HEK293 (cell line): ENCODE data around the gene ENDOV.

Source experiments
- BCL11B ChIP-seq: fragments of 450-650 bp; formaldehyde crosslinking; IDR thresholded peaks from 2 replicates; pipeline ENCODE4 v1.5.1; 2016; ENCODE audit warnings: low read depth, missing biosample characterization, missing genetic modification characterization
- EGR2 ChIP-seq: fragments of 450-650 bp; formaldehyde crosslinking; IDR thresholded peaks from 2 replicates; pipeline ENCODE4 v1.5.1; 2016; ENCODE audit warnings: low read depth, missing biosample characterization, missing genetic modification characterization
- HOXC10 ChIP-seq: sonication (generic); formaldehyde crosslinking; IDR thresholded peaks from 2 replicates; pipeline ENCODE4 v1.8.1; 2023; ENCODE audit warnings: mild to moderate bottlenecking, missing genetic modification reagents
- IKZF3 ChIP-seq: fragments of 450-650 bp; IDR thresholded peaks from 2 replicates; pipeline ENCODE4 v1.5.0; 2018; ENCODE audit warnings: missing biosample characterization, mild to moderate bottlenecking, missing genetic modification characterization, moderate library complexity
- PRDM1 ChIP-seq: fragments of 450-650 bp; formaldehyde crosslinking; IDR thresholded peaks from 2 replicates; pipeline ENCODE4; 2016; ENCODE audit warnings: missing biosample characterization, missing genetic modification characterization
- SCRT2 ChIP-seq: fragments of 450-650 bp; formaldehyde crosslinking; IDR thresholded peaks from 2 replicates; pipeline ENCODE4 v1.5.1; 2016; ENCODE audit warnings: missing biosample characterization, missing genetic modification characterization
- SETDB1 ChIP-seq: IDR thresholded peaks from one replicate; pipeline ENCODE4 v1.6.1; 2017; ENCODE audit warnings: mild to moderate bottlenecking, low read length, moderate library complexity, mixed read lengths; ENCODE audit not compliant: insufficient read length
- TCF7L2 ChIP-seq: IDR thresholded peaks from 2 replicates; pipeline ENCODE4 v1.6.1; 2011; ENCODE audit warnings: low read depth, mild to moderate bottlenecking, inconsistent platforms, low read length, moderate library complexity, borderline replicate concordance
- WT1 ChIP-seq: fragments of 450-650 bp; formaldehyde crosslinking; IDR thresholded peaks from 2 replicates; pipeline ENCODE4 v1.5.1; 2016; ENCODE audit warnings: missing biosample characterization, missing genetic modification characterization
- YY1 ChIP-seq: fragments of 450-650 bp; formaldehyde crosslinking; IDR thresholded peaks from 2 replicates; pipeline ENCODE4 v1.5.1; 2018; ENCODE audit warnings: missing biosample characterization, missing genetic modification characterization
- ZBTB1 ChIP-seq: fragments of 450-650 bp; formaldehyde crosslinking; IDR thresholded peaks from 2 replicates; pipeline ENCODE4 v1.5.1; 2016; ENCODE audit warnings: missing biosample characterization, missing genetic modification characterization
- ZBTB17 ChIP-seq: fragments of 450-650 bp; formaldehyde crosslinking; IDR thresholded peaks from 2 replicates; pipeline ENCODE4 v1.5.1; 2016; ENCODE audit warnings: missing biosample characterization, missing genetic modification characterization
- ZBTB21 ChIP-seq: fragments of 450-650 bp; formaldehyde crosslinking; IDR thresholded peaks from 2 replicates; pipeline ENCODE4 v1.5.1; 2017; ENCODE audit warnings: missing biosample characterization, missing genetic modification characterization
- ZNF24 ChIP-seq: fragments of 450-650 bp; formaldehyde crosslinking; IDR thresholded peaks from 2 replicates; pipeline ENCODE4 v1.5.1; 2016; ENCODE audit warnings: missing biosample characterization, missing genetic modification characterization
- ZNF341 ChIP-seq: fragments of 450-650 bp; formaldehyde crosslinking; IDR thresholded peaks from 2 replicates; pipeline ENCODE4; 2016; ENCODE audit warnings: low read depth, missing biosample characterization, missing genetic modification characterization
- ZNF366 ChIP-seq: fragments of 450-650 bp; formaldehyde crosslinking; conservative IDR thresholded peaks from 2 replicates; pipeline ENCODE4 v1.5.1; 2016; ENCODE audit warnings: missing biosample characterization, missing genetic modification characterization
- ZNF423 ChIP-seq: fragments of 450-650 bp; formaldehyde crosslinking; IDR thresholded peaks from 2 replicates; pipeline ENCODE4 v1.5.1; 2016; ENCODE audit warnings: missing biosample characterization, missing genetic modification characterization
- ZNF529 ChIP-seq: fragments of 450-650 bp; formaldehyde crosslinking; IDR thresholded peaks from 2 replicates; pipeline ENCODE4 v1.5.1; 2017; ENCODE audit warnings: missing genetic modification characterization, missing biosample characterization; ENCODE audit not compliant: insufficient replicate concordance
- ZNF571 ChIP-seq: fragments of 450-650 bp; formaldehyde crosslinking; IDR thresholded peaks from 2 replicates; pipeline ENCODE4 v1.5.0; 2017; ENCODE audit warnings: missing biosample characterization, missing genetic modification characterization
- ZNF654 ChIP-seq: fragments of 450-650 bp; formaldehyde crosslinking; IDR thresholded peaks from 2 replicates; pipeline ENCODE4 v1.5.1; 2016; ENCODE audit warnings: low read depth, missing biosample characterization, missing genetic modification characterization
- ZNF660 ChIP-seq: fragments of 450-650 bp; IDR thresholded peaks from 2 replicates; pipeline ENCODE4 v1.5.1; 2018; ENCODE audit warnings: missing biosample characterization, mild to moderate bottlenecking, missing genetic modification characterization
- ZXDB ChIP-seq: fragments of 450-650 bp; formaldehyde crosslinking; IDR thresholded peaks from 2 replicates; pipeline ENCODE4 v1.5.1; 2016; ENCODE audit warnings: missing biosample characterization, missing genetic modification characterization
- TF ChIP-seq, protein P1 (sequence below): fragments of 450-650 bp; formaldehyde crosslinking; IDR thresholded peaks from 2 replicates; pipeline ENCODE4 v1.5.0; 2017; ENCODE audit warnings: missing biosample characterization, missing genetic modification characterization, borderline replicate concordance
- TF ChIP-seq, protein P2 (sequence below): fragments of 450-650 bp; formaldehyde crosslinking; IDR thresholded peaks from 2 replicates; pipeline ENCODE4 v1.5.1; 2016; ENCODE audit warnings: missing biosample characterization, missing genetic modification characterization
- TF ChIP-seq, protein P3 (sequence below): fragments of 450-650 bp; IDR thresholded peaks from 2 replicates; pipeline ENCODE4 v1.5.1; 2018; ENCODE audit warnings: missing biosample characterization, mild to moderate bottlenecking, missing genetic modification characterization
- TF ChIP-seq, protein P4 (sequence below): fragments of 450-650 bp; formaldehyde crosslinking; IDR thresholded peaks from 2 replicates; pipeline ENCODE4 v1.5.1; 2016; ENCODE audit warnings: missing biosample characterization, missing genetic modification characterization

ENDOV gene

DNA sequence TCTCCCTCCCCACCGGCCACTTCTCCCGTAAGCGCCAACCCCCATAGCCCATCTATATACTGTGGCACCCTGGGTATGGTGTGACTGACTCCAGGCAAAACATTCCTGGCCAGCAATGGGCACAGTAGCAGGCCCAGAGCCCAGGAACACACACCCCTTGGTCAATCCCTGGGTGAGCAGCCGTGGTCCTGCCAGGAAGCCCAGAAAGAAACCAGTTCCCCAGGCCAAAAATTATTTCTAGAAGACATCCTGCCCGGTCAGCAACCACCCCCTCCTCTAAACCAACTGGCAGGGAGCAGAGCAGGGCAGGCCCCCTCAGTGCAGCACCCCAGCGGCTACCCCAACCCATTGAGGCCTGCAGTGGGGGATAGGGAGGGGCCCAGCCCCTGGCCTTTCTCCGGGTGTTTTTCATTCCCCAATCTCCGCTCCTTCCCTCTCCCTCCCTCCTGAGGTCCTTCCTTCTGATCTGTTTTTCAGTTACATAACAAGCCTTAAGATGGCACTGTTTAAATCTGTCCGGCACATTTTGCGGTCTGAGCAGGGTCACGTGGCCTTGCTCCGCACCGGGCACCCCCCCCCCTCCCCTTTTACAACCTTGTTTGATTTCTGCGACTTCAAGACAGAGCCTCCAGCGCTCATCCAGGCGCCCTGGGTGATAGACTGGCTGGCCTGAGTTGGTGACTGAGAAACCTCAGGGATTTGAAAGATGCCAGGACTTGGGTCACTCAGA, 59.4 kb downstream of the ENDOV start (continued):
- TF ChIP-seq ZNF341 (tag by site-specific recombination) (0 out of 2 replicates have a peak, but pooled peaks have one; percentile 6), ZNF423 (no peak), PRDM1 (no peak), ZNF571 (tag by site-specific recombination) (no peak), EGR2 (tag by site-specific recombination) (no peak), ZNF366 (tag by site-specific recombination) (peak; percentile 67), HOXC10 (no peak), YY1 (no peak), SETDB1 (no peak), ZNF654 (tag by site-specific recombination) (peak; percentile 44), ZBTB1 (tag by site-specific recombination) (0 out of 2 replicates have a peak, but pooled peaks have one; percentile 54), ZNF24 (tag by site-specific recombination) (0 out of 2 replicates have a peak, but pooled peaks have one; percentile 38), IKZF3 (0 out of 2 replicates have a peak, but pooled peaks have one; percentile 13), TCF7L2 (peak; percentile 69; the same call in 1 of the 2 replicates), SCRT2 (tag by site-specific recombination) (no peak), ZNF660 (tag by site-specific recombination) (no peak), BCL11B (tag by site-specific recombination) (peak; percentile 22; the same call in 1 of the 2 replicates), ZBTB17 (tag by site-specific recombination) (peak; percentile 64), WT1 (tag by site-specific recombination) (no peak), ZXDB (tag by site-specific recombination) (no peak), ZNF529 (no peak), ZBTB21 (no peak)
- TF ChIP-seq, protein P1, sequence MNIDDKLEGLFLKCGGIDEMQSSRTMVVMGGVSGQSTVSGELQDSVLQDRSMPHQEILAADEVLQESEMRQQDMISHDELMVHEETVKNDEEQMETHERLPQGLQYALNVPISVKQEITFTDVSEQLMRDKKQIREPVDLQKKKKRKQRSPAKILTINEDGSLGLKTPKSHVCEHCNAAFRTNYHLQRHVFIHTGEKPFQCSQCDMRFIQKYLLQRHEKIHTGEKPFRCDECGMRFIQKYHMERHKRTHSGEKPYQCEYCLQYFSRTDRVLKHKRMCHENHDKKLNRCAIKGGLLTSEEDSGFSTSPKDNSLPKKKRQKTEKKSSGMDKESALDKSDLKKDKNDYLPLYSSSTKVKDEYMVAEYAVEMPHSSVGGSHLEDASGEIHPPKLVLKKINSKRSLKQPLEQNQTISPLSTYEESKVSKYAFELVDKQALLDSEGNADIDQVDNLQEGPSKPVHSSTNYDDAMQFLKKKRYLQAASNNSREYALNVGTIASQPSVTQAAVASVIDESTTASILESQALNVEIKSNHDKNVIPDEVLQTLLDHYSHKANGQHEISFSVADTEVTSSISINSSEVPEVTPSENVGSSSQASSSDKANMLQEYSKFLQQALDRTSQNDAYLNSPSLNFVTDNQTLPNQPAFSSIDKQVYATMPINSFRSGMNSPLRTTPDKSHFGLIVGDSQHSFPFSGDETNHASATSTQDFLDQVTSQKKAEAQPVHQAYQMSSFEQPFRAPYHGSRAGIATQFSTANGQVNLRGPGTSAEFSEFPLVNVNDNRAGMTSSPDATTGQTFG (tag by site-specific recombination): no peak
- TF ChIP-seq, protein P2, sequence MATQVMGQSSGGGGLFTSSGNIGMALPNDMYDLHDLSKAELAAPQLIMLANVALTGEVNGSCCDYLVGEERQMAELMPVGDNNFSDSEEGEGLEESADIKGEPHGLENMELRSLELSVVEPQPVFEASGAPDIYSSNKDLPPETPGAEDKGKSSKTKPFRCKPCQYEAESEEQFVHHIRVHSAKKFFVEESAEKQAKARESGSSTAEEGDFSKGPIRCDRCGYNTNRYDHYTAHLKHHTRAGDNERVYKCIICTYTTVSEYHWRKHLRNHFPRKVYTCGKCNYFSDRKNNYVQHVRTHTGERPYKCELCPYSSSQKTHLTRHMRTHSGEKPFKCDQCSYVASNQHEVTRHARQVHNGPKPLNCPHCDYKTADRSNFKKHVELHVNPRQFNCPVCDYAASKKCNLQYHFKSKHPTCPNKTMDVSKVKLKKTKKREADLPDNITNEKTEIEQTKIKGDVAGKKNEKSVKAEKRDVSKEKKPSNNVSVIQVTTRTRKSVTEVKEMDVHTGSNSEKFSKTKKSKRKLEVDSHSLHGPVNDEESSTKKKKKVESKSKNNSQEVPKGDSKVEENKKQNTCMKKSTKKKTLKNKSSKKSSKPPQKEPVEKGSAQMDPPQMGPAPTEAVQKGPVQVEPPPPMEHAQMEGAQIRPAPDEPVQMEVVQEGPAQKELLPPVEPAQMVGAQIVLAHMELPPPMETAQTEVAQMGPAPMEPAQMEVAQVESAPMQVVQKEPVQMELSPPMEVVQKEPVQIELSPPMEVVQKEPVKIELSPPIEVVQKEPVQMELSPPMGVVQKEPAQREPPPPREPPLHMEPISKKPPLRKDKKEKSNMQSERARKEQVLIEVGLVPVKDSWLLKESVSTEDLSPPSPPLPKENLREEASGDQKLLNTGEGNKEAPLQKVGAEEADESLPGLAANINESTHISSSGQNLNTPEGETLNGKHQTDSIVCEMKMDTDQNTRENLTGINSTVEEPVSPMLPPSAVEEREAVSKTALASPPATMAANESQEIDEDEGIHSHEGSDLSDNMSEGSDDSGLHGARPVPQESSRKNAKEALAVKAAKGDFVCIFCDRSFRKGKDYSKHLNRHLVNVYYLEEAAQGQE (tag by site-specific recombination): no peak
- TF ChIP-seq, protein P3, sequence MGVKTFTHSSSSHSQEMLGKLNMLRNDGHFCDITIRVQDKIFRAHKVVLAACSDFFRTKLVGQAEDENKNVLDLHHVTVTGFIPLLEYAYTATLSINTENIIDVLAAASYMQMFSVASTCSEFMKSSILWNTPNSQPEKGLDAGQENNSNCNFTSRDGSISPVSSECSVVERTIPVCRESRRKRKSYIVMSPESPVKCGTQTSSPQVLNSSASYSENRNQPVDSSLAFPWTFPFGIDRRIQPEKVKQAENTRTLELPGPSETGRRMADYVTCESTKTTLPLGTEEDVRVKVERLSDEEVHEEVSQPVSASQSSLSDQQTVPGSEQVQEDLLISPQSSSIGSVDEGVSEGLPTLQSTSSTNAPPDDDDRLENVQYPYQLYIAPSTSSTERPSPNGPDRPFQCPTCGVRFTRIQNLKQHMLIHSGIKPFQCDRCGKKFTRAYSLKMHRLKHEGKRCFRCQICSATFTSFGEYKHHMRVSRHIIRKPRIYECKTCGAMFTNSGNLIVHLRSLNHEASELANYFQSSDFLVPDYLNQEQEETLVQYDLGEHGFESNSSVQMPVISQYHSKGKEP (tag by site-specific recombination): no peak
- TF ChIP-seq, protein P4, sequence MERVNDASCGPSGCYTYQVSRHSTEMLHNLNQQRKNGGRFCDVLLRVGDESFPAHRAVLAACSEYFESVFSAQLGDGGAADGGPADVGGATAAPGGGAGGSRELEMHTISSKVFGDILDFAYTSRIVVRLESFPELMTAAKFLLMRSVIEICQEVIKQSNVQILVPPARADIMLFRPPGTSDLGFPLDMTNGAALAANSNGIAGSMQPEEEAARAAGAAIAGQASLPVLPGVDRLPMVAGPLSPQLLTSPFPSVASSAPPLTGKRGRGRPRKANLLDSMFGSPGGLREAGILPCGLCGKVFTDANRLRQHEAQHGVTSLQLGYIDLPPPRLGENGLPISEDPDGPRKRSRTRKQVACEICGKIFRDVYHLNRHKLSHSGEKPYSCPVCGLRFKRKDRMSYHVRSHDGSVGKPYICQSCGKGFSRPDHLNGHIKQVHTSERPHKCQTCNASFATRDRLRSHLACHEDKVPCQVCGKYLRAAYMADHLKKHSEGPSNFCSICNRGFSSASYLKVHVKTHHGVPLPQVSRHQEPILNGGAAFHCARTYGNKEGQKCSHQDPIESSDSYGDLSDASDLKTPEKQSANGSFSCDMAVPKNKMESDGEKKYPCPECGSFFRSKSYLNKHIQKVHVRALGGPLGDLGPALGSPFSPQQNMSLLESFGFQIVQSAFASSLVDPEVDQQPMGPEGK (tag by site-specific recombination): peak; percentile 79
